Neural cell (in vitro differentiated cells): ENCODE results near the gene MDM4. TPM values are rescaled to one million over a fixed set of nuclear protein-coding genes. Genes with fewer than 3 reads are reported as not detected.

Experiments used
- H2AFZ ChIP-seq: fragments of 200-600, 300-800 bp; sonication (generic), shearing (Covaris generic); 2 replicates; pipeline ENCODE4 v1.6.0; 2014; ENCODE audit warnings: low read depth, mild to moderate bottlenecking, antibody characterized with exemption, low read length, moderate library complexity
- H3F3A ChIP-seq: fragments of 200-600 bp; shearing (Covaris generic); 2 replicates; pipeline ENCODE4 v1.6.1; 2016; ENCODE audit warnings: mild to moderate bottlenecking, moderate library complexity, mixed read lengths, antibody characterized with exemption, low read length; ENCODE audit not compliant: insufficient read depth, poor library complexity, severe bottlenecking
- H3K27ac ChIP-seq: fragments of 200-600, 300-800 bp; sonication (generic), shearing (Covaris generic); 2 replicates; pipeline ENCODE4 v1.5.1; 2014; ENCODE audit warnings: mild to moderate bottlenecking, low read length, moderate library complexity
- H3K27me3 ChIP-seq: fragments of 300-800, 200-600 bp; sonication (generic), shearing (Covaris generic); 2 replicates; pipeline ENCODE4 v1.6.0; 2014; ENCODE audit warnings: mild to moderate bottlenecking, low read depth, low read length, moderate library complexity; ENCODE audit not compliant: insufficient read depth
- H3K36me3 ChIP-seq: fragments of 300-800, 200-600 bp; sonication (generic), shearing (Covaris generic); 2 replicates; pipeline ENCODE4 v1.5.1; 2014; ENCODE audit warnings: mild to moderate bottlenecking, antibody characterized with exemption, low read length, moderate library complexity; ENCODE audit not compliant: insufficient read depth
- H3K4me2 ChIP-seq: fragments of 300-800, 200-600 bp; sonication (generic), shearing (Covaris generic); 2 replicates; pipeline ENCODE4 v1.6.0; 2014; ENCODE audit warnings: mild to moderate bottlenecking, low read length
- H3K4me3 ChIP-seq: fragments of 300-800, 200-600 bp; sonication (generic), shearing (Covaris generic); 2 replicates; pipeline ENCODE4 v1.5.1; 2014; ENCODE audit warnings: mild to moderate bottlenecking, low read length, moderate library complexity
- H3K79me2 ChIP-seq: fragments of 200-600 bp; shearing (Covaris generic); replicated peaks from 2 replicates; pipeline ENCODE4 v1.6.0; 2014; ENCODE audit warnings: mild to moderate bottlenecking, low read length, moderate library complexity; ENCODE audit not compliant: insufficient read depth
- H3K9ac ChIP-seq: fragments of 300-800, 200-600 bp; sonication (generic), shearing (Covaris generic); 2 replicates; pipeline ENCODE4 v1.6.1; 2016; ENCODE audit warnings: mild to moderate bottlenecking, low read length, mixed read lengths
- H3K9me2 ChIP-seq: fragments of 200-600 bp; shearing (Covaris generic); 2 replicates; pipeline ENCODE4 v1.6.1; 2016; ENCODE audit warnings: mild to moderate bottlenecking, low read length, mixed read lengths; ENCODE audit not compliant: insufficient read depth
- H3K9me3 ChIP-seq: fragments of 200-600, 300-800 bp; sonication (generic), shearing (Covaris generic); 2 replicates; pipeline ENCODE4 v1.6.1; 2016; ENCODE audit warnings: mild to moderate bottlenecking, mixed run types, low read length, moderate library complexity, mixed read lengths
- H4K20me1 ChIP-seq: fragments of 200-600 bp; shearing (Covaris generic); 2 replicates; pipeline ENCODE4 v1.6.1; 2016; ENCODE audit warnings: mild to moderate bottlenecking, mixed run types; ENCODE audit not compliant: insufficient read depth
- EP300 ChIP-seq: fragments of 450-650 bp; conservative IDR thresholded peaks from 2 replicates; pipeline ENCODE4 v1.6.1; 2014; ENCODE audit warnings: antibody characterized with exemption, mild to moderate bottlenecking, moderate library complexity; ENCODE audit not compliant: poor library complexity, severe bottlenecking
- EZH2 ChIP-seq: fragments of 200-600, 300-800 bp; shearing (Covaris generic), sonication (generic); IDR thresholded peaks from 2 replicates; pipeline ENCODE4 v1.6.1; 2014; ENCODE audit warnings: antibody characterized with exemption, low read length, borderline replicate concordance, mild to moderate bottlenecking; ENCODE audit not compliant: insufficient read depth, poor library complexity, severe bottlenecking
- MXI1 ChIP-seq: fragments of 450-650 bp; conservative IDR thresholded peaks from 2 replicates; pipeline ENCODE4 v1.6.1; 2014; ENCODE audit warnings: antibody characterized with exemption, mild to moderate bottlenecking; ENCODE audit not compliant: poor library complexity, severe bottlenecking
- POLR2AphosphoS5 ChIP-seq: IDR thresholded peaks from 2 replicates; pipeline ENCODE4 v1.6.1; 2012
- RAD21 ChIP-seq: fragments of 450-650 bp; conservative IDR thresholded peaks from 2 replicates; pipeline ENCODE4 v1.6.1; 2014; ENCODE audit warnings: antibody characterized with exemption, mild to moderate bottlenecking, moderate library complexity
- SMC3 ChIP-seq: fragments of 450-650 bp; conservative IDR thresholded peaks from 2 replicates; pipeline ENCODE4 v1.6.1; 2014; ENCODE audit warnings: antibody characterized with exemption, mild to moderate bottlenecking, moderate library complexity; ENCODE audit not compliant: poor library complexity
- TAF1 ChIP-seq: IDR thresholded peaks from 2 replicates; pipeline ENCODE4 v1.6.1; 2012; ENCODE audit warnings: low read depth
- polyA plus RNA-seq: library from polyadenylated mRNA; depleted of rRNA; stranded (reverse); fragments of >200 nt; gene quantifications from 2 replicates; pipeline ENCODE4 v1.2.3, GENCODE V29; 2014
- TF ChIP-seq, protein P1 (sequence below): fragments of 450-650 bp; IDR thresholded peaks from 2 replicates; pipeline ENCODE4 v1.5.1; 2014; ENCODE audit warnings: antibody characterized with exemption, mild to moderate bottlenecking, moderate library complexity; ENCODE audit not compliant: poor library complexity, severe bottlenecking
- TF ChIP-seq, protein P2 (sequence below): IDR thresholded peaks from 2 replicates; pipeline ENCODE4 v1.6.1; 2012; ENCODE audit warnings: borderline replicate concordance

Gene MDM4
- polyA plus RNA-seq, 1 donor from 2014 or later, result 36.8 TPM

DNA sequence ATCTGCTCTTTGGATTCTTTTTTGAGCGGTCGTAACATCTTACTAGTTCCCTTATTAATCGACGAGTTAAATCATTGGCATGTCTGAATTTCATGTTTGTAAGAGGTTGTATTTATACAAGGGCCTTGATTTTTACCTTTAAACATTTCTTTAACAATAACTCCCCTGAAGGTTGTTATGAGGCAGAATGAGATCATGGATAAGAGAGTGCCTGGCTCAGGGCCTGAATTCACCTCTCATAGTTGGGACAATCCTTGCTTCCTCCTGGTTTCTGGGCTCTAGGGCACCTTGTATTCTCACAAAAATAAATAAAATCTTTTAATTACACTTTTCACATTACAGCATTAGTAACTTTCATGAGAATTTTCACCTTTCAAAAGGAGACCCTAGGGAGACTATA is 55.4 kb downstream of the MDM4 start:
- H3K27ac ChIP-seq, result no peak overlapping the region

DNA sequence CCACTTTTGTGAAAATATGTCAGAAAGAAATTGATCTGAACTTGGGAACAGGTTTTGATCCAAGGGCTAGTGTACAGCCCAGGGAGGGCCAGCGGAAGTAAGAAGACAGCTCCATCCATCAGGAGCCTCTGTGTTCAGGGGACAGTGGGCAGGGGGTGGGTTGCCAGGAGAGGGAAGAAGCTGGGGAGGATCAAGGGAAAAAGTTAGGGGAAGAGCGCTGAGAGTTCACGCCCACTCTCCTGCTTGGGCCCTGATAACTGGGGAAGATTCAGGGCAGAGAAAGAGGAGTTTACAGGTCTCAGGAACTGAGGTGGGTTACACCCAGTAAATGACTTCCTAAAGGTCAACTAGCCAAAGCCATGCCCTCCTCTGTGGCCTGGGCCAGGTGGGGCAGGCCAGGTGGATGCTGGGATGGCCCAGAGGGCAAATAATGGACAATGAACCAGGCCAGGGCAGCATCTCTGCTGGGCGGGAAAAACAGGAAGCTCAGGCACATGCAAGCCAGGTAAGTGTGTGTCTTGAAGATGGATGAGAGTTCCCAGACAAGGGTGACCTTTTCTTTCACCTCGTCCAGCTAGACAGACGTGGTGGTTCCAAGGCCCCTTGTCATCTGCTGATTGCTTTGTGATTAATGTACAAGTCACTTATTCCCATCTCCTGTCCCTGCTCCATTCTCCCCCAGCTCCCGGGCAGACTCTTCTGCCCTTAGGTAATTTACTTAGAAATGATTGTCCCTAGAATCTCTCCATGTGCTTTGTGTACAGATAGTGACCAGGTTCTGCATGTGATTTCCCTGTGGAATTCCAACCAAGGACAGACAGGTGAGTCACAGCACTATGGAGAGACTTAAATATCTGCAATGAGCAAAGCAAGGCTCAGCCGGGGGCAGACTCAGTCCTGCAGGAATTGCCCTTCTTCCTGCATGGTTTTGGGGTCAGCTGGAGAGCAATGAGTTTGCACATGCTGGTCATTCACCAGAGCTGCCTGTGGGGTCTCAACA is 57.0 kb downstream of the MDM4 start:
- Histone ChIP-seq H3K9me2 (no peaks in the 10 kb centered on the region), H3K4me3 (no peak overlapping the region), H4K20me1 (no peaks in the 10 kb centered on the region), H3K9ac (no peak overlapping the region), H3F3A (peaks cover 5% of the 10 kb centered on the region), H3K4me2 (no peak overlapping the region), H3K79me2 (no peaks in the 10 kb centered on the region), H2AFZ (no peak overlapping the region), H3K36me3 (no peaks in the 10 kb centered on the region), H3K27ac (no peak overlapping the region), H3K27me3 (no peaks in the 10 kb centered on the region), H3K9me3 (no peaks in the 10 kb centered on the region)
- TF ChIP-seq SMC3 (no peak), TAF1 (no peak), EZH2 (no peak), EP300 (no peak), MXI1 (no peak)
- TF ChIP-seq, protein P1, sequence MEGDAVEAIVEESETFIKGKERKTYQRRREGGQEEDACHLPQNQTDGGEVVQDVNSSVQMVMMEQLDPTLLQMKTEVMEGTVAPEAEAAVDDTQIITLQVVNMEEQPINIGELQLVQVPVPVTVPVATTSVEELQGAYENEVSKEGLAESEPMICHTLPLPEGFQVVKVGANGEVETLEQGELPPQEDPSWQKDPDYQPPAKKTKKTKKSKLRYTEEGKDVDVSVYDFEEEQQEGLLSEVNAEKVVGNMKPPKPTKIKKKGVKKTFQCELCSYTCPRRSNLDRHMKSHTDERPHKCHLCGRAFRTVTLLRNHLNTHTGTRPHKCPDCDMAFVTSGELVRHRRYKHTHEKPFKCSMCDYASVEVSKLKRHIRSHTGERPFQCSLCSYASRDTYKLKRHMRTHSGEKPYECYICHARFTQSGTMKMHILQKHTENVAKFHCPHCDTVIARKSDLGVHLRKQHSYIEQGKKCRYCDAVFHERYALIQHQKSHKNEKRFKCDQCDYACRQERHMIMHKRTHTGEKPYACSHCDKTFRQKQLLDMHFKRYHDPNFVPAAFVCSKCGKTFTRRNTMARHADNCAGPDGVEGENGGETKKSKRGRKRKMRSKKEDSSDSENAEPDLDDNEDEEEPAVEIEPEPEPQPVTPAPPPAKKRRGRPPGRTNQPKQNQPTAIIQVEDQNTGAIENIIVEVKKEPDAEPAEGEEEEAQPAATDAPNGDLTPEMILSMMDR, result no peak
- TF ChIP-seq, protein P2, sequence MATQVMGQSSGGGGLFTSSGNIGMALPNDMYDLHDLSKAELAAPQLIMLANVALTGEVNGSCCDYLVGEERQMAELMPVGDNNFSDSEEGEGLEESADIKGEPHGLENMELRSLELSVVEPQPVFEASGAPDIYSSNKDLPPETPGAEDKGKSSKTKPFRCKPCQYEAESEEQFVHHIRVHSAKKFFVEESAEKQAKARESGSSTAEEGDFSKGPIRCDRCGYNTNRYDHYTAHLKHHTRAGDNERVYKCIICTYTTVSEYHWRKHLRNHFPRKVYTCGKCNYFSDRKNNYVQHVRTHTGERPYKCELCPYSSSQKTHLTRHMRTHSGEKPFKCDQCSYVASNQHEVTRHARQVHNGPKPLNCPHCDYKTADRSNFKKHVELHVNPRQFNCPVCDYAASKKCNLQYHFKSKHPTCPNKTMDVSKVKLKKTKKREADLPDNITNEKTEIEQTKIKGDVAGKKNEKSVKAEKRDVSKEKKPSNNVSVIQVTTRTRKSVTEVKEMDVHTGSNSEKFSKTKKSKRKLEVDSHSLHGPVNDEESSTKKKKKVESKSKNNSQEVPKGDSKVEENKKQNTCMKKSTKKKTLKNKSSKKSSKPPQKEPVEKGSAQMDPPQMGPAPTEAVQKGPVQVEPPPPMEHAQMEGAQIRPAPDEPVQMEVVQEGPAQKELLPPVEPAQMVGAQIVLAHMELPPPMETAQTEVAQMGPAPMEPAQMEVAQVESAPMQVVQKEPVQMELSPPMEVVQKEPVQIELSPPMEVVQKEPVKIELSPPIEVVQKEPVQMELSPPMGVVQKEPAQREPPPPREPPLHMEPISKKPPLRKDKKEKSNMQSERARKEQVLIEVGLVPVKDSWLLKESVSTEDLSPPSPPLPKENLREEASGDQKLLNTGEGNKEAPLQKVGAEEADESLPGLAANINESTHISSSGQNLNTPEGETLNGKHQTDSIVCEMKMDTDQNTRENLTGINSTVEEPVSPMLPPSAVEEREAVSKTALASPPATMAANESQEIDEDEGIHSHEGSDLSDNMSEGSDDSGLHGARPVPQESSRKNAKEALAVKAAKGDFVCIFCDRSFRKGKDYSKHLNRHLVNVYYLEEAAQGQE, result no peak

More for the DNA sequence above, 55.4 kb downstream of the MDM4 start:
- no peaks in the 10 kb centered on the region for H3K9me3 ChIP-seq
- H3K9ac ChIP-seq, result no peak overlapping the region
- no peaks in the 10 kb centered on the region for H3K79me2 ChIP-seq
- H3F3A ChIP-seq, result peaks cover 5% of the 10 kb centered on the region
- no peak overlapping the region for H2AFZ ChIP-seq
- no peak overlapping the region for H3K4me2 ChIP-seq
- no peaks in the 10 kb centered on the region for H4K20me1 ChIP-seq
- no peaks in the 10 kb centered on the region for H3K9me2 ChIP-seq
- H3K36me3 ChIP-seq, result no peaks in the 10 kb centered on the region
- no peak overlapping the region for H3K4me3 ChIP-seq
- TF ChIP-seq, protein P2, result no peak
- TF ChIP-seq SMC3, result no peak
- no peak for TF ChIP-seq EP300
- TF ChIP-seq, protein P1, result no peak
- no peak for TF ChIP-seq MXI1
- no peak for TF ChIP-seq RAD21
- TF ChIP-seq EZH2, result no peak
- no peak for TF ChIP-seq TAF1
- TF ChIP-seq POLR2AphosphoS5, result no peak
- H3K27me3 ChIP-seq, result no peaks in the 10 kb centered on the region
